Activated CD8-positive, alpha-beta memory T cell treated with anti-CD3 and anti-CD28 coated beads, Interleukin-2, amount 50 U/mL, for 24 hours (primary cell): ENCODE data around the gene SLC40A1.
"Not testable (repeated sequence)": the region's sequence is repeated elsewhere in the genome, so short reads cannot be mapped to it uniquely, and the experiment has no call there.

ENCODE experiments used
- DNase-seq: peaks from one replicate; pipeline ENCODE4 v3.0.0-alpha.2; 2020; ENCODE audit errors: extremely low read depth

Gene SLC40A1

GRCh38 chr2:189580658-189581353, at the start of gene SLC40A1:
SLC40A1 (minus strand) TSS chr2:189580786; CDS start chr2:189580460, 326 bp downstream.
- no peak for DNase-seq

DNA sequence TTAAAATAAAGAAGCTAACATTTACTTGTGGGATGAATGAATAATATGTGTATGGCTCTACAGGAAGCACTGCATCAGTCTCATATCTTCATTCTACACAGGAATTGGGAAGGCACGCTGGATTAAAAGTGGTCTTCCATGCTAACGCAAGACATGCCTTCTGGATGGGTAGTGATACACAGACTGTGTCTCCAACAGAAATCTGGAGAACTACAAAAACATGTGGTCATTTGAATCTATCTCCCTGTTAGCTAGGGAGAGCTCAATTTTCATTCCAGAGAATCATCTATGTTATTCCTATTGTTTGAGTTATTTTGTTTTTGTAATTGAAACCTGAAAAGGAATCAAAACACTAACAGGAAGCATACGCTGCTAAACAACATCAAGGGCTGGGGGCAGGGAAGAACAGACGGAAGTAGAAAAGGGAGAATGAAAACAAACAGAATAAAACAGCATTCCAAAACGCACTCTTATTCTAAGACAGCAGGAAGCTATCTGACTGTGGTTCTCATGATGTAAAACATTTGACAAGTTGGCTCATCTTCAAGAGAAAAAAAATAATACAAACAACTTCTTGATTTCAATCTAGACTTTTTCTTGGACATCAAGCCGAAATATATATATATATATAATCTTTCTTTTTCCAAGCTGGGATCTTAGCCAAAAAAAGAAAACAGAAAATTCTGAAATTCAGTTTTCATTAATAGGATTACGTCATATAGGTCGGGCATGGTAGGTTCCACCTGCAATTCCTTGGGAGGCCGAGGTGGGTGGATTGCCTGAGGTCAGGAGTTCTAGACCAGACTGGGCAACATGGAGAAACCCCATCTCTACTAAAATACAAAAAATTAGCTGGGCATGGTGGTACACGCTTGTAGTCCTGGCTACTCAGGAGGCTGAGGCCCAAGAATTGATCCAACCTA, 49.2 kb upstream of the SLC40A1 start:
- no peak for DNase-seq

- no peak for DNase-seq
These were observed 48.4 kb upstream of the SLC40A1 start for GRCh38 chr2:189628817-189629530.

- no peak for DNase-seq
These were observed 47.2 kb upstream of the SLC40A1 start for GRCh38 chr2:189627789-189628188.

GRCh38 chr2:189625636-189626035, 45.0 kb upstream of the SLC40A1 start:
- no peak for DNase-seq

GRCh38 chr2:189624648-189625355, 44.2 kb upstream of the SLC40A1 start:
- no peak for DNase-seq

DNA sequence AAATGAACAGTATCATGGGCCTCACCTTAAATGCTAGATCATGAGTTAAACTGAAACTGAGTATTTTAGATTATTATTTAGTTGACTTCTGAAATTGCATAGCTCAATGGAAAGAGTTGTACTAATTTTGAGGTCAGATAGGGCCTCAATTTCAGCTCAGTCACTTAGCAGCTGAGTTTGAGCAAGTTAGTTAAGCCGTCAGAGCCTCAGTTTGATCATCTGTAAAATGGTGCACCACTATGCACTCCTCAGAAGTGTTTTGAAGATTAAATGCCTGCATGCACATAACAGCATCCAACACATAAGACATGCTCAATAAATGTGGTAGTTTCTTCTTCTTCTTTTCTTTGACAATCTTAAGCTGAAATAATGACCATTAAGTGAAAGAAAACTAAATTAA, 42.5 kb upstream of the SLC40A1 start:
- DNase-seq: no peak

- no peak for DNase-seq
These were observed 41.2 kb upstream of the SLC40A1 start for GRCh38 chr2:189621781-189622180.

GRCh38 chr2:189618197-189618596, 37.6 kb upstream of the SLC40A1 start:
- DNase-seq: no peak

DNA sequence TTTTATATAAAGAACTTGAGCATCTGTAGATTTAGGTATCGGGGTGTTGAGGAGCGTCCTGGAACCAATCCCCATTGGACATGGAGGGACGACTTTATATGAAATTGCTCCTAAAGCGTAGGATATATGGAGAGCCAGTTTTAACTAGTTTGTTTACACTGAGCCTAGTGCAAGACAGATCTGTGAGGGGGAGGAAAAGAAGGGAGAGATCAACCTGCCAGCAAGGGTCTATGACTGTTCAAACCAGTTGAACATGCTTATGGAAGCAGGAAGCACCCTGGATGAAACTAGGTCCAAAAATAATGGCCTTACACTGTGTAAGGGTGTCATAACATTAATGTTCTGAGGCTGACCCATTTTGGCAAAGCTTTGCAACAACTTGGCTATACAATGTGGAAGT, 34.0 kb upstream of the SLC40A1 start:
- no peak for DNase-seq

- DNase-seq: no peak
These were observed 33.2 kb upstream of the SLC40A1 start for GRCh38 chr2:189613650-189614420.

DNA sequence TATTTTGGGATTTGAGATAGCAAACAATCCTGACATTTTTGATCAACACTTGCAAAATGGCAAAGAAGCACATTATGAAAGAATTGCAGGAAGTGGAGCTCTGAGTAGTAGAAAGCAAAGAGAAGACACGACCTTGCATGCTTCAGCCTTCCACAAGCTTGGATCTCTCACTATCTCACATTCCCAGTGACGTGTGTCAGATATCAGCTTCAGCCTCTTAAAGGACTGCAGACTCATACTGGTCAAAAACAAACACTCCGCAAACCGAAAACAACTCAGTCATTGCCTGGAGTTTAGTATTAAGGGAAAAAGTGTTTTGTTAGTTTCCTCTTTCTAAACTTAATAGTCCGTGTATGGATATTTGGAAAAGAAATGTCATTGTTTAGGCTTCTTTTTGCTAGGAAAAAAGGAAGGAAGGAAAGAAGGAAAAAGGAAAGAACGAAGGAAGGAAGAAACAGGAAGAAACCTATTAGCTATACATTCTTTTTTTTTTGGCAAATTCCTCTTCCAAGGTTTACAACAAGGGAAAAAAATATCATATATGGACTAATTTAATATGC, 32.6 kb upstream of the SLC40A1 start:
- no peak for DNase-seq

GRCh38 chr2:189610700-189611099, 30.1 kb upstream of the SLC40A1 start:
- DNase-seq: no peak

- DNase-seq: no peak
These were observed 29.3 kb upstream of the SLC40A1 start for GRCh38 chr2:189609853-189610252.

DNA sequence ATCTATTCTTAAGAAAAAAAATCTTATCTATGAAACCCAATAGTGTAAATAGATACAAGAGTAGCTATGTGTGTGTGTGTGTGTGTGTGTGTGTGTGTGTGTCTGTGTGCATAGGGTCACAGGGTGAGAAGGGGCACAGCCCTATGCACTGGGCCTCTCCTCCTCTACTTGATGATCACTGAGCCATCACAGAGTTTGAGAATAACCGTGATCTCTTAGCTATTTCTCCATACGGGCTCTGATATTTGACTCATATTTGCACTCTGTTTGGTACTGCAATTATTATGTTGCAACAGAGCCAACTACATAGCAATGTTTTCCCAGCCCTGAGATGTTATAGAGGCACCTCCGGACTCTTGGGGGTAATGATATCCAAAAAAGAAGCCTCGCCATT, 28.8 kb upstream of the SLC40A1 start:
- DNase-seq: no peak

- no peak for DNase-seq
These were observed 28.3 kb upstream of the SLC40A1 start for GRCh38 chr2:189608795-189609422.

DNA sequence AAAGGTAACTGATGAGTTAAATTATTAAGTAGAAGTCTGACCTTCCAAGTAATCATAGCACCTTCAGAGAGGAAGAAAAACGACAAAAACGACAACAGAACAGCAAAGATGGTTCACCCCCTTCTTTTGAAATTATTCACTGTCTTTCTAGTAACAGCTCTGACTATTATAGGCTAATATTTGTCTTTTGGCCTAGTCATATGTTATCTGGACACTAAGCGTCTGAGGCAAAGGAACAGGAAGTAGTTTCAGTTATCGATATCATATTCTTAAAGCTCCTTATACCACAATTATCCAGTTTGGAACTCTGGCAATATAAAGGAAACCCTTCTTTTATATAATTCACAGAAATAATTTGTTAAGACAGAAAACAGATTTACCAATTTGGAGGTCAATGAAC, 27.6 kb upstream of the SLC40A1 start:
- DNase-seq: no peak

GRCh38 chr2:189602233-189602632, 21.6 kb upstream of the SLC40A1 start:
- DNase-seq: no peak

- not testable (repeated sequence) for DNase-seq
These were observed 21.1 kb upstream of the SLC40A1 start for GRCh38 chr2:189601652-189602051.

GRCh38 chr2:189601043-189601442, 20.5 kb upstream of the SLC40A1 start:
- DNase-seq: no peak
